HG03045 (cell line): Measurements from ENCODE around the gene RAB30.

Experiments
- ATAC-seq: cut with Tn5 transposase; IDR thresholded peaks from one replicate; pipeline ENCODE4 v1.9.1; 2021; ENCODE audit warnings: mild to moderate bottlenecking, moderate library complexity; ENCODE audit not compliant: unreplicated experiment

The RAB30 gene

DNA sequence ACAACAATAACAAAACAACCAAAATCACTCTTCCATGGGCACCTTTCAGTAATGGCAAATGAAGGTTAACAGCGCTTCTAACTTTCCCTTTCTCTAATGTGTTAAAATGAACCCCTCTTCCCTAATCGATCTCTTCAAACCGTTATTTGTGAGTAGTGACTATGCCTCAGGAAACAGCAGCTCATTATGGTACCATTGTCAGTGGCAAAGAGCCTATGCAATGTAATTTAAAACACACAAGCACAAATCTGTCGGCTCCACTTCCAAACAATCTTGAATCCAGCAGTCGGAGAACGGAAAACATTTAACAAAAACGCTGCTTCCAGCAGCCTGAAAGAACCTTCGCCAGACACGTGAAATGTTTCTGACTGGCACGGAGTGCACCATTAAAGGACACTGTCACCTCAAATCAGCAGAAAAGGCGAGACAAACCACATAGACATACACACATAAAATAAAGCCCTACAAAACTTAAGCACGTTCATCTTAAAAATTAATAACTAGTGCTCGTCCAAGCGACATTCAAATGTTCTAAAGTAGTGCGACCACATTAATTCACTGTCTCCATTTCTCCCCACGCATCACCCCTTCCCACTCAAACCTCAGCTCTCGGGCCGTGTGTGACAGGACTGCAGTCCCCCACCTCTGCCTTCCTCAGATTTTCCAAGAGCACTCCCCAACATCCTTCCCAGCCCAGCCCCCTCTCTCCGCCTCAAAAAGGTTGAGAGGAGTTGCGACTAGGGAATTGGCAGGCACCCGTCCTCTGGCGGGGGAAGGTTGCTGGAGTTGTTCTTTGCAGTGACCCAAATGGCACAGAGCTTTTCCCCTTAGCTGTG lies 748 bp downstream of the RAB30 start:
- no peak for ATAC-seq

GRCh38 chr11:83070044-83070701 lies 1.5 kb downstream of the RAB30 start:
- ATAC-seq = no peak

DNA sequence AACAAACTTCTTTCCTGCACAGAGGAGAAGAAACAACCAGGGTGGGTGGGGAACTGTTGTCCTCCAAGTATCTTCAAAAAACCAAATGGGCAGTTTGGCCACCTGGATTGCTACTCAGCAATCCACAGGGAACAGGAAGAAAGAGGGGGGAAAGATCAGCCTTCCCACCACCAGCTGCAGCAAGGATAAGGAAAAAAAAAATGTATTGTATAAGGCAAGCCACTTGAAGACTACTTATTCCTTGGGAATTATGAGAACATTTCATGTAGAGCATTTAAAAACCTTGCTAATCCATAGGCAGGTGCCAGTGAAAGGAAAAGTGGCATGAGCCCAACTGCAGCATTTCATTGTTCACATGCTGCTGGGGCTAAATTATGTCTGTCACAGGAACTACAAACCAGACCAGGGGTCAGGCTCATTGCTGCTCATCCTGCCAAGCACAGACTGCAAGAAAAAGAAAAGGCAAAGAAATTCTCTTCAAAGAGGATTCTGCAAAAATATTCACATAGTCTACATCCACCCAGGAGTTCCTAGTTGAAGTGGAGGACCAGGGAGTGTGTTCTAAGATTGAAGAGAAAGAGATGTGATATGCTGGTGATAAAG lies 2.2 kb downstream of the RAB30 start:
- no peak for ATAC-seq

DNA sequence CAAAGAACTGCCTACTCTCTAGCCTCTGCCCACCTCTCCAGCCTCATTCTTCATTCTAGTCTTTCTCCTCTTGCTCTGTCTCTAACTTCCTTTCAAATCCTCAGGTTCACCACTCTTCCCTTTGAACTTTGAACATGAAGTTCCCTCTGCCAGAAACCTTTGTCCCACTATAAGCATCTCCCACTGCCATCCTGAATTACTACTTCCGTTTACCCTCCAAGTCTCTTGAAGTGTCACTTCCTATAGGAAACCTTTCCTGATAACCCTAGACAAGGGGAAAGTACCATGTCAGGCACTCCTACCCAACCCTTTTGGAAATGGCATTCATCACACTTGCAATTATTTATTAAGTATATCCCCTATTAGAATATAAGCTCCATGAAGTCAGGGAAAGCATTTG lies 3.1 kb downstream of the RAB30 start:
- no peak for ATAC-seq

DNA sequence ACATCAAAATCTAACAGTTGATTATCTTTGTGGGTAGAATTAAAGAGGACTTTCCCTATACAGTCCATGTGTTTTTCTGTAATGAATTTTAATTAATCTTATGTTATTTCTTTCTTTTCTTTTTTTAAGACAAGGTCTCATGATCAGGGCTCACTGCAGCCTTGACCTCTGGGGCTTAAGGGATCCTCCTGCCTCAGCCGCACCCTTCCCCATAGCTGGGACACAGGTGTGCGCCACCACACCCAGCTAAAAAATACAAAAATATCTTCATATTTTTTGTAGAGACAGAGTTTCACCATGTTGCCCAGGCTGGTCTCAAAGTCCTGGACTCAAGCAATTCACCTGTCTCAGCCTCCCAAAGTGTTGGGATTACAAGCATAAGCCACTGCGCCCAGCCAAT lies 7.7 kb downstream of the RAB30 start:
- no peak for ATAC-seq

DNA sequence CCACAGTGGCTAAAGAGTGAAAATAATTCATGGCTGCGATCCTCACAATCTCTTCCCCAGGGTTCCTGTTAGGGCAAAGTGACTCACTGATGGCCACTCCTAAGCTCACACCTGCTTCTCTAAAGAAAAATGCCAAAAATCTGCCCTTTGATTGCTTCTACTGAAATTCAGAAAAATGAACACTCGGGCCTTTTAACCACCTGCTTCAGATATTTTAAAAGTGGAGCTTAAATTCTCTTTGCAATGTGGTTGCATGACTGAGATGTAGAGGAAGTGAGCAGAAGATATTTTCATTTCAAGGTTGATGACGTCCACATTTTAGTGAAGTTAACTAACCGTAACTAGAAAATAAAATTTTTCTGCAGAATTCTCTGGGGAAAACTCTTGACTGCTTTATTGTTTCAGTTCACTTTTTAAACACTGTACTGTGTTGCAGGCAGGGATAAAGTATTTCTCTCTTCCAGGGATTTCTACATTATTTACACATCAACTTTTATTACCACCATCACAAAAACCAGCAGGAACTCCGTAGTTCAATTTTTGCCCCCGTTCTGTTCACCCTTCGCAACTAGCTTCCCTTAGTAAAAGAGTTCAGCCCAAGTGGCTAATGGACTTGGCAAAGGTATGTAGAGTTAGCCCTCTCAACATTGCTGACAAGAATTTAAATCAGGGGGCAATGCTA lies 8.5 kb downstream of the RAB30 start:
- peak; percentile 63 for ATAC-seq

DNA sequence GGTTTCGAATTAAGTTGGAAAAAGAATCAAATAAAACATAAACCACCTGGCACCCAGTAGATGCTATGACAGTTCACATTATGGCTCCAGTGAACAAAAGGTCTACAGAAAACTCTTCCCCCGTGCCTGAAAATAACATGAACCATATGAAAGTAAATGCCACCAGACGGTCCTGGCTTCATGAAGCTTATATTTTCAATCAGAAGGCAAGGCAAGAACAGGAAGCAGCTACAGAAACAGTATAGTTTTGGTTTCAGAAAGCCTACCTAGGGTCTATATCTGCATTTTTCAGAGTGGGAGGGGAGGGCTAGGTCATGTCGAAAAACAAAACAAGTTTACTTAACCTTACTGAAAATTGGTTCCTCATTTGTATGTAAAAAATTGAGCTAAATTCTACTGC lies 9.8 kb downstream of the RAB30 start:
- ATAC-seq = peak; percentile 82

- no peak for ATAC-seq
These were observed 10.7 kb downstream of the RAB30 start for GRCh38 chr11:83060965-83061364.

DNA sequence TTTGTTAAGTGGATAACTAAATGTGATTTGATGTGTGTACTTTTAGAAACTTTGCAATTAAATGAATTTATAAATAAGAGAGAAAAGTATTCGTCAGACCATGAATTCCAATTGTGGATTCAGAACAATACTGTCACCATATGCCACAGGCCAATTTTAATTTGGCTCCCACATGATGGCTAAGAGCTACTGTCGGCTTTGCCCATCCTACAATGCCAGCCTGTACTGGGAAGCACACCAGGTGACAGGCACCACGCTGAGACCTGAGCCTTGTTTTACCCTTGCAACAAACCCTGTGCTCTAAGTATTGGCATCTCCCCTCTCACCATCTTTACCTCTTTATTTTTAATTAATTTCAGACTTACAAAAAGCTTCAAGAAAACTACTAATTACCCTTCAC lies 14.0 kb downstream of the RAB30 start:
- no peak for ATAC-seq

- ATAC-seq = no peak
These were observed 15.1 kb downstream of the RAB30 start for GRCh38 chr11:83056611-83057010.

GRCh38 chr11:83056204-83056603 lies 15.5 kb downstream of the RAB30 start:
- no peak for ATAC-seq

GRCh38 chr11:83054904-83055380 lies 16.8 kb downstream of the RAB30 start:
- ATAC-seq = no peak

DNA sequence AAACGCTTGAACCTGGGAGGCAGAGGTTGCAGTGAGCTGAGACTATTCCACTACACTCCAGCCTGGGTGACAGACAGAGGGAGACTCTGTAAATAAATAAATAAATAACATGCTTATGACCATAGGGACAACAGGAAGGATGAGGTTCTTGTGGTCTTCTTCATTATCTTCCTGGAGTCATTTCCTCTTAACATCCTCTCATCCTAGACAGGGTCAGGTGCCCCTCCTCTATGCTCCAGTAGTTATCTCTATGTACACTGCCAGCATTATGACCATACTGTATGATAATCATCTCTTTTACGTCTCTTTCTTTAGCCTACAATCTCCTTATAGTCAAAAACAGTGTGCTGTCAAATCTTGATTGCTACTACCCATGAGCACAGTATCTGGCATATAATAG lies 17.7 kb downstream of the RAB30 start:
- ATAC-seq = no peak

DNA sequence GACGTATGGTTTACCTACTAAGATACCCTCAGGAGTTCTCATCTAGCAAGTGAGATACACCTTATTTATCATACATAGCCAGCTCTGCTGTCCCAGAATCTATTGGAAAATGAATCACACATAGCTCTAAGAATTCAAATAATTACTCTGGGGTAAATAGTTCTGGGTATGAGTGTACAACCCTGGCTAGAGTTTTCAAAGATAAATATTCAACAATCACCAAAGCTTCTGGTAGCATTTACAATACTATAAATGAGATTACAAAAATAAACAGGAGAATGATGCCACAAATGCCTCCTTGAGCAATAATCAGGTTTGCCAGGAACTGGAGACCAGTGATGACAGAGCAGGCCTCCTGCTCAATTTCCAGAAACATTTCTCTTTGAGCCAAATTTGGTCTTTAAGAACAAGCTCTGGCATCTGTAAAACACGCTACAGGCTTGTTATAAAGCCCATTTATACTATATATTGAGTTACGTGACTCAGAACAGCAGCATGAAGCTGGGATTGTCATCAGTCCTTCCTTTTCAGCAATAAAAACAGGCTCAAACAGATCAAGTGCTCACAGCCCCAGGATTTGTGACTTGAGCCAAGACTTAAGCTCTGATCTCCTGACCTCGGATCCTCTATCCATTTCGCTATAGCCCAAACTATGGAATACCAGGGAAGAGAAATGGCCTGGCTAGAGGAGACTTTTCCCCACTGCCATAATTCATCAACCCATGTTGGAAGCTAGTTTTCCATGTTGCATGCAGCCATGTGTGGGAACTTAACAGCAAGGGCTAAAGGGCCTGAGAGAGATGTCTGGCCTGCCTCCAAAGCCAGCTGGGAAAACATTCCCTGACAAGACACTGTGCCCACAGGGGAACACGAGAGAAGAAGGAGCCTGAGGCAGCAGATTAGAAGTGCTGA lies 19.7 kb downstream of the RAB30 start:
- no peak for ATAC-seq

- no peak for ATAC-seq
These were observed 24.0 kb downstream of the RAB30 start for GRCh38 chr11:83047515-83048225.

GRCh38 chr11:83046621-83047172 lies 25.0 kb downstream of the RAB30 start:
- no peak for ATAC-seq

GRCh38 chr11:83044958-83045712 lies 26.6 kb downstream of the RAB30 start:
- ATAC-seq = peak; percentile 55

GRCh38 chr11:83042964-83043711 lies 28.6 kb downstream of the RAB30 start:
- no peak for ATAC-seq
